K562 (cell line): ENCODE data around the gene KDM4F. TPM values are rescaled to one million over a fixed set of nuclear protein-coding genes. Genes with fewer than 3 reads are reported as not detected.

Experiments
- NFE2 ChIP-seq: IDR thresholded peaks from 2 replicates; pipeline ENCODE4 v1.6.1; 2014; ENCODE audit warnings: antibody characterized with exemption, low read depth
- XRCC5 ChIP-seq: fragments of 200-400 bp; formaldehyde crosslinking; IDR thresholded peaks from 2 replicates; pipeline ENCODE4 v1.6.1; 2017; ENCODE audit warnings: low read depth, mild to moderate bottlenecking, low read length
- ZBTB11 ChIP-seq, 3 experiments: fragments of 200-800 bp in 1 of 3; fragments of 250-450 bp in 1 of 3; fragments of 450-650 bp in 1 of 3; sonication (Bioruptor Pico) in 1 of 3; sonication (Bioruptor generic) in 1 of 3; formaldehyde crosslinking in 1 of 3; IDR thresholded peaks; 2 replicates each; pipeline versions ENCODE4 v1.6.1 to v1.8.0; 2016 to 2022; ENCODE audit warnings: mild to moderate bottlenecking in 2 of 3, missing genetic modification characterization in 2 of 3, missing compliant biosample characterization in 1 of 3, moderate library complexity in 1 of 3
- ZNF121 ChIP-seq: sonication (generic); formaldehyde crosslinking; conservative IDR thresholded peaks from 2 replicates; pipeline ENCODE4 v1.8.0; 2022; ENCODE audit warnings: missing genetic modification reagents
- polyA plus RNA-seq, 8 experiments: library from polyadenylated mRNA; depleted of rRNA in 4 of 8; stranded (reverse) in 5 of 8; unstranded in 3 of 8; fragments of >200 nt; fragmentation: Nextera tagmentation in 2 of 8; fragmentation: Illumina TruSeq in 1 of 8; extraction: Ambion mirVana in 2 of 8; extraction: Trizol in 1 of 8; gene quantifications; 2 replicates each; pipeline versions ENCODE4 v1.2.1 to v1.2.3, GENCODE V29; 2011 to 2014; ENCODE audit warnings: inconsistent platforms in 1 of 8, missing spikeins in 1 of 8
- total RNA-seq, 7 experiments: library from RNA; depleted of rRNA in 6 of 7; stranded (reverse); fragments of >200 nt in 6 of 7; fragmentation: Illumina TruSeq in 2 of 7; extraction: Trizol in 2 of 7; gene quantifications; 2 replicates each; pipeline versions ENCODE4 v1.2.1 to v1.2.3, GENCODE V29; 2011 to 2021; ENCODE audit warnings: low replicate concordance in 1 of 7
- TF ChIP-seq, protein P1 (sequence below): fragments of 200-600 bp; sonication (generic); IDR thresholded peaks from one replicate; pipeline ENCODE4 v1.6.1; 2012; ENCODE audit warnings: mild to moderate bottlenecking, low read depth, low read length, inconsistent platforms
- TF ChIP-seq, protein P2 (sequence below): fragments of 250-450 bp; sonication (Bioruptor Pico); IDR thresholded peaks from 2 replicates; pipeline ENCODE4 v1.8.0; 2022; ENCODE audit warnings: inconsistent platforms
- TF ChIP-seq, protein P3 (sequence below): fragments of 250-450 bp; sonication (Bioruptor Pico); IDR thresholded peaks from 2 replicates; pipeline ENCODE4 v1.5.0; 2021; ENCODE audit warnings: mild to moderate bottlenecking, moderate library complexity

The KDM4F gene
- total and polyA plus RNA-seq, 9 of the 15 experiments (the other 6 are each of a cell fraction or from before 2014, with no cell fraction given) = not detected

DNA sequence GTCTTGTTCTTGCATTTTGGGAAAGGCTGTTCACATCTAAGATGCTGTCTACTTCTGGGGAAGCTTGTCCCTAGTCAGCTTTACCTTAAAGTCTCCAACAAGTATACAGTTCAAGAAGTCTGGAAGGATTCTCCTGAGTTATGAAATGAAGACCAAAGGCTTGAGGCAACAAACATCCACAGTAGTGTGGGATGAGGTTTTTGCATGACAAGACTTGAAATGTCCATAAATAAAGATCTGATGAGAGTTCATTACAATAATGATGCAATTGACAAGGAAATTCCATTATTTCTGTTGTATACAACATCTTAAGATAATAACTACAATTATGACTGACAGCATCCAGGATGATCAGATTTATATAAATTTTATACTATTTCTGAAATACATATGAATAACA is 45.5 kb upstream of the KDM4F start (continued):
- TF ChIP-seq, protein P1, sequence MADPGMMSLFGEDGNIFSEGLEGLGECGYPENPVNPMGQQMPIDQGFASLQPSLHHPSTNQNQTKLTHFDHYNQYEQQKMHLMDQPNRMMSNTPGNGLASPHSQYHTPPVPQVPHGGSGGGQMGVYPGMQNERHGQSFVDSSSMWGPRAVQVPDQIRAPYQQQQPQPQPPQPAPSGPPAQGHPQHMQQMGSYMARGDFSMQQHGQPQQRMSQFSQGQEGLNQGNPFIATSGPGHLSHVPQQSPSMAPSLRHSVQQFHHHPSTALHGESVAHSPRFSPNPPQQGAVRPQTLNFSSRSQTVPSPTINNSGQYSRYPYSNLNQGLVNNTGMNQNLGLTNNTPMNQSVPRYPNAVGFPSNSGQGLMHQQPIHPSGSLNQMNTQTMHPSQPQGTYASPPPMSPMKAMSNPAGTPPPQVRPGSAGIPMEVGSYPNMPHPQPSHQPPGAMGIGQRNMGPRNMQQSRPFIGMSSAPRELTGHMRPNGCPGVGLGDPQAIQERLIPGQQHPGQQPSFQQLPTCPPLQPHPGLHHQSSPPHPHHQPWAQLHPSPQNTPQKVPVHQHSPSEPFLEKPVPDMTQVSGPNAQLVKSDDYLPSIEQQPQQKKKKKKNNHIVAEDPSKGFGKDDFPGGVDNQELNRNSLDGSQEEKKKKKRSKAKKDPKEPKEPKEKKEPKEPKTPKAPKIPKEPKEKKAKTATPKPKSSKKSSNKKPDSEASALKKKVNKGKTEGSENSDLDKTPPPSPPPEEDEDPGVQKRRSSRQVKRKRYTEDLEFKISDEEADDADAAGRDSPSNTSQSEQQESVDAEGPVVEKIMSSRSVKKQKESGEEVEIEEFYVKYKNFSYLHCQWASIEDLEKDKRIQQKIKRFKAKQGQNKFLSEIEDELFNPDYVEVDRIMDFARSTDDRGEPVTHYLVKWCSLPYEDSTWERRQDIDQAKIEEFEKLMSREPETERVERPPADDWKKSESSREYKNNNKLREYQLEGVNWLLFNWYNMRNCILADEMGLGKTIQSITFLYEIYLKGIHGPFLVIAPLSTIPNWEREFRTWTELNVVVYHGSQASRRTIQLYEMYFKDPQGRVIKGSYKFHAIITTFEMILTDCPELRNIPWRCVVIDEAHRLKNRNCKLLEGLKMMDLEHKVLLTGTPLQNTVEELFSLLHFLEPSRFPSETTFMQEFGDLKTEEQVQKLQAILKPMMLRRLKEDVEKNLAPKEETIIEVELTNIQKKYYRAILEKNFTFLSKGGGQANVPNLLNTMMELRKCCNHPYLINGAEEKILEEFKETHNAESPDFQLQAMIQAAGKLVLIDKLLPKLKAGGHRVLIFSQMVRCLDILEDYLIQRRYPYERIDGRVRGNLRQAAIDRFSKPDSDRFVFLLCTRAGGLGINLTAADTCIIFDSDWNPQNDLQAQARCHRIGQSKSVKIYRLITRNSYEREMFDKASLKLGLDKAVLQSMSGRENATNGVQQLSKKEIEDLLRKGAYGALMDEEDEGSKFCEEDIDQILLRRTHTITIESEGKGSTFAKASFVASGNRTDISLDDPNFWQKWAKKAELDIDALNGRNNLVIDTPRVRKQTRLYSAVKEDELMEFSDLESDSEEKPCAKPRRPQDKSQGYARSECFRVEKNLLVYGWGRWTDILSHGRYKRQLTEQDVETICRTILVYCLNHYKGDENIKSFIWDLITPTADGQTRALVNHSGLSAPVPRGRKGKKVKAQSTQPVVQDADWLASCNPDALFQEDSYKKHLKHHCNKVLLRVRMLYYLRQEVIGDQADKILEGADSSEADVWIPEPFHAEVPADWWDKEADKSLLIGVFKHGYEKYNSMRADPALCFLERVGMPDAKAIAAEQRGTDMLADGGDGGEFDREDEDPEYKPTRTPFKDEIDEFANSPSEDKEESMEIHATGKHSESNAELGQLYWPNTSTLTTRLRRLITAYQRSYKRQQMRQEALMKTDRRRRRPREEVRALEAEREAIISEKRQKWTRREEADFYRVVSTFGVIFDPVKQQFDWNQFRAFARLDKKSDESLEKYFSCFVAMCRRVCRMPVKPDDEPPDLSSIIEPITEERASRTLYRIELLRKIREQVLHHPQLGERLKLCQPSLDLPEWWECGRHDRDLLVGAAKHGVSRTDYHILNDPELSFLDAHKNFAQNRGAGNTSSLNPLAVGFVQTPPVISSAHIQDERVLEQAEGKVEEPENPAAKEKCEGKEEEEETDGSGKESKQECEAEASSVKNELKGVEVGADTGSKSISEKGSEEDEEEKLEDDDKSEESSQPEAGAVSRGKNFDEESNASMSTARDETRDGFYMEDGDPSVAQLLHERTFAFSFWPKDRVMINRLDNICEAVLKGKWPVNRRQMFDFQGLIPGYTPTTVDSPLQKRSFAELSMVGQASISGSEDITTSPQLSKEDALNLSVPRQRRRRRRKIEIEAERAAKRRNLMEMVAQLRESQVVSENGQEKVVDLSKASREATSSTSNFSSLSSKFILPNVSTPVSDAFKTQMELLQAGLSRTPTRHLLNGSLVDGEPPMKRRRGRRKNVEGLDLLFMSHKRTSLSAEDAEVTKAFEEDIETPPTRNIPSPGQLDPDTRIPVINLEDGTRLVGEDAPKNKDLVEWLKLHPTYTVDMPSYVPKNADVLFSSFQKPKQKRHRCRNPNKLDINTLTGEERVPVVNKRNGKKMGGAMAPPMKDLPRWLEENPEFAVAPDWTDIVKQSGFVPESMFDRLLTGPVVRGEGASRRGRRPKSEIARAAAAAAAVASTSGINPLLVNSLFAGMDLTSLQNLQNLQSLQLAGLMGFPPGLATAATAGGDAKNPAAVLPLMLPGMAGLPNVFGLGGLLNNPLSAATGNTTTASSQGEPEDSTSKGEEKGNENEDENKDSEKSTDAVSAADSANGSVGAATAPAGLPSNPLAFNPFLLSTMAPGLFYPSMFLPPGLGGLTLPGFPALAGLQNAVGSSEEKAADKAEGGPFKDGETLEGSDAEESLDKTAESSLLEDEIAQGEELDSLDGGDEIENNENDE = no peak
- TF ChIP-seq XRCC5 (no peak), ZBTB11 (CRISPR knock-in tag; IDR thresholded peaks at IDR 0.05) (no peak), ZNF121 (CRISPR knock-in tag) (no peak), NFE2 (no peak)
- TF ChIP-seq, protein P2, sequence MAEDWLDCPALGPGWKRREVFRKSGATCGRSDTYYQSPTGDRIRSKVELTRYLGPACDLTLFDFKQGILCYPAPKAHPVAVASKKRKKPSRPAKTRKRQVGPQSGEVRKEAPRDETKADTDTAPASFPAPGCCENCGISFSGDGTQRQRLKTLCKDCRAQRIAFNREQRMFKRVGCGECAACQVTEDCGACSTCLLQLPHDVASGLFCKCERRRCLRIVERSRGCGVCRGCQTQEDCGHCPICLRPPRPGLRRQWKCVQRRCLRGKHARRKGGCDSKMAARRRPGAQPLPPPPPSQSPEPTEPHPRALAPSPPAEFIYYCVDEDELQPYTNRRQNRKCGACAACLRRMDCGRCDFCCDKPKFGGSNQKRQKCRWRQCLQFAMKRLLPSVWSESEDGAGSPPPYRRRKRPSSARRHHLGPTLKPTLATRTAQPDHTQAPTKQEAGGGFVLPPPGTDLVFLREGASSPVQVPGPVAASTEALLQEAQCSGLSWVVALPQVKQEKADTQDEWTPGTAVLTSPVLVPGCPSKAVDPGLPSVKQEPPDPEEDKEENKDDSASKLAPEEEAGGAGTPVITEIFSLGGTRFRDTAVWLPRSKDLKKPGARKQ (CRISPR knock-in tag) = no peak
- TF ChIP-seq, protein P3, sequence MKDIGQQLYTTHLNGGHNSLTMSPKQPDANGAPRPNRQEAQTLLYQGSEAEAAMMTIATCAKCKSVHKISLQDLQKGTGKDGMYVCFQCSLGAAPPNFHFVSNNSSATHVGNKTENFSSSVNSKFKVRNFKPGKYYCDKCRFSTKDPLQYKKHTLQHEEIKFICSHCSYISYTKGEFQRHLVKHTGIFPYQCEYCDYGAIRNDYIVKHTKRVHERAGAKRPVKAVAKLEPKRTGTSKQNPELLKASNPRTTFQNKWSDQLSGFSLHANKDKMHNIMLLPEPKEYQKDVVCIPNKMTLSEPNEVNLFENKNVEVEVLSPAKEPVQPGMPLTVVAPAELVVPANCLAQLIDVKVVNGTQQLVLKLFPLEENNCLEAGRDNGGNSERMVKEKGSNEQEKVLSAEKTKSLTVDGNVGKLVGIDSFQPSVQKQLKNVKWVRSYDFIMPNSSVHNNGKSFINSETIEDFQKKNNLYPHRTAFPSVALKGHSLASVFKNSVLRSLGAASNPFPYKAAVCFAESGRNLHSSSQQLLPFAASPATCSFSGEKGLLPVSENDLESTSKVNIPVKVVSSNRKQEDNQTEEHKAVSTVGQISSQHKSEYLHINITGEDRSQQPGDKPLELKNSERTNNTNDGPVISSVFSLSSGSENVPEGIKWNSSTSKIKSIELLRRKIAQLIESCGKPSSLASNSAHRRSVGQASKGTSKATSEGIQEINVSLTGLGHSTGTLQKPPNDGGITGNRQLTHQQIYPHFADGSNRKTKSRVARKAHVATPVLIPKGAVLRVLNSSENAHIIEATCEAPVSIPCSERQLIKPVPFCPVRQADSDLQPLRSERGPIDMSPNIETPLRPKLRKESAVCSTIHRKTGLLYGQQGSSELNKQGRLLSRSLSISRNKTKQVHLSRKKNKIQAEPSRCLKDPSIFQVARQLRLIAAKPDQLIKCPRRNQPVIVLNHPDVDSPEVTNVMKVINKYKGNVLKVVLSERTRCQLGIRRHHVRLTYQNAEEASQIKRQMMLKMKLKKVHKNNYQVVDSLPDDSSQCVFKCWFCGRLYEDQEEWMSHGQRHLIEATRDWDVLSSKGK = no peak
